ENCODE data around the gene SMC6.

DNA sequence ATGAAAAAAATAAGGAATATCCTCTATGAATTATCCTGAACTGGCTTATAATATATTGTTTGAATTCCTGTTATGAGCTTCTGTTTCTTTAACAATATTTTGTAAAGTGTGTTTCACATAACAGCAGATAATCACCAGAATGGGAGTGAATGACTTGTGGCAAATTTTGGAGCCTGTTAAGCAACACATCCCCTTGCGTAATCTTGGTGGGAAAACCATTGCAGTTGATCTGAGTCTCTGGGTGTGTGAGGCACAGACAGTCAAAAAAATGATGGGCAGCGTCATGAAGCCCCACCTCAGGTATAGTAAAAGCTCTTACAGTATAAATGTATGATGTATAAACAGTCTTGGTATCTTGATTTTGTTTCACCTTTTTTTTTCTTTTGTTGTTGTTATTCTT is 6.2 kb upstream of the SMC6 start:
- TF ChIP-seq, protein P1, sequence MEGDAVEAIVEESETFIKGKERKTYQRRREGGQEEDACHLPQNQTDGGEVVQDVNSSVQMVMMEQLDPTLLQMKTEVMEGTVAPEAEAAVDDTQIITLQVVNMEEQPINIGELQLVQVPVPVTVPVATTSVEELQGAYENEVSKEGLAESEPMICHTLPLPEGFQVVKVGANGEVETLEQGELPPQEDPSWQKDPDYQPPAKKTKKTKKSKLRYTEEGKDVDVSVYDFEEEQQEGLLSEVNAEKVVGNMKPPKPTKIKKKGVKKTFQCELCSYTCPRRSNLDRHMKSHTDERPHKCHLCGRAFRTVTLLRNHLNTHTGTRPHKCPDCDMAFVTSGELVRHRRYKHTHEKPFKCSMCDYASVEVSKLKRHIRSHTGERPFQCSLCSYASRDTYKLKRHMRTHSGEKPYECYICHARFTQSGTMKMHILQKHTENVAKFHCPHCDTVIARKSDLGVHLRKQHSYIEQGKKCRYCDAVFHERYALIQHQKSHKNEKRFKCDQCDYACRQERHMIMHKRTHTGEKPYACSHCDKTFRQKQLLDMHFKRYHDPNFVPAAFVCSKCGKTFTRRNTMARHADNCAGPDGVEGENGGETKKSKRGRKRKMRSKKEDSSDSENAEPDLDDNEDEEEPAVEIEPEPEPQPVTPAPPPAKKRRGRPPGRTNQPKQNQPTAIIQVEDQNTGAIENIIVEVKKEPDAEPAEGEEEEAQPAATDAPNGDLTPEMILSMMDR (IDR thresholded peaks at IDR 0.05) = no peak
- TF ChIP-seq POLR2A (IDR thresholded peaks at IDR 0.05) = no peak

All from prostate gland (tissue), 2 donors.